HEK293 (cell line): ENCODE measurements around the gene COPG1.

ENCODE experiments used
- CTCF ChIA-PET: fragments of 350-600 bp; formaldehyde crosslinking; extraction: SDS; loops from one replicate; lab custom pipeline; 2021; ENCODE audit warnings: antibody characterized with exemption; lab: Yijun Ruan, JAX
- POLR2A ChIA-PET: fragments of 300-600 bp; formaldehyde crosslinking; extraction: SDS; loops from one replicate; lab custom pipeline; 2020; ENCODE audit warnings: antibody characterized with exemption, inconsistent platforms; lab: Yijun Ruan, JAX
- H3K27ac ChIP-seq: fragments of 200-500 bp; sonication (Bioruptor generic); 2 replicates; pipeline ENCODE4 v1.5.1; 2014; ENCODE audit warnings: low read depth, low read length, control low read depth, inconsistent platforms; ENCODE audit errors: extremely low read depth
- H3K36me3 ChIP-seq, 2 experiments: fragments of 200-500 bp in 1 of 2; sonication (Bioruptor generic) in 1 of 2; 1 replicate in 1 of 2; 2 replicates in 1 of 2; pipeline ENCODE4 v1.5.1; 2014 to 2017; ENCODE audit warnings: inconsistent platforms in 2 of 2, low read length in 2 of 2; ENCODE audit not compliant: control insufficient read depth in 2 of 2, insufficient read depth in 1 of 2
- H3K4me1 ChIP-seq: fragments of 200-500 bp; sonication (Bioruptor generic); 2 replicates; pipeline ENCODE4 v1.5.1; 2014; ENCODE audit warnings: mild to moderate bottlenecking, low read length, inconsistent platforms; ENCODE audit not compliant: control insufficient read depth, insufficient read depth
- H3K4me3 ChIP-seq: 2 replicates; pipeline ENCODE4 v1.5.1; 2011; ENCODE audit warnings: low read depth, mild to moderate bottlenecking, control low read depth, low read length, moderate library complexity
- H3K9me3 ChIP-seq: fragments of 200-500 bp; sonication (Bioruptor generic); 2 replicates; pipeline ENCODE4 v1.5.1; 2014; ENCODE audit warnings: low read depth, low read length, inconsistent platforms; ENCODE audit not compliant: control insufficient read depth, insufficient read depth
- FEZF1 ChIP-seq: fragments of 450-650 bp; formaldehyde crosslinking; IDR thresholded peaks from 2 replicates; pipeline ENCODE4 v1.5.1; 2016; ENCODE audit warnings: missing biosample characterization, missing genetic modification characterization
- OVOL3 ChIP-seq: fragments of 450-650 bp; formaldehyde crosslinking; IDR thresholded peaks from 2 replicates; pipeline ENCODE4 v1.5.1; 2016; ENCODE audit warnings: missing biosample characterization, missing genetic modification characterization
- PRDM10 ChIP-seq: fragments of 450-650 bp; formaldehyde crosslinking; IDR thresholded peaks from 2 replicates; pipeline ENCODE4 v1.5.1; 2016; ENCODE audit warnings: missing biosample characterization, missing genetic modification characterization
- PRDM6 ChIP-seq: fragments of 450-650 bp; formaldehyde crosslinking; IDR thresholded peaks from 2 replicates; pipeline ENCODE4 v1.5.1; 2017; ENCODE audit warnings: missing biosample characterization, missing genetic modification characterization
- REST ChIP-seq: fragments of 450-650 bp; formaldehyde crosslinking; IDR thresholded peaks from 2 replicates; pipeline ENCODE4 v1.5.1; 2016; ENCODE audit warnings: missing biosample characterization, missing genetic modification characterization
- SCRT1 ChIP-seq: fragments of 450-650 bp; formaldehyde crosslinking; IDR thresholded peaks from 2 replicates; pipeline ENCODE4 v1.5.1; 2016; ENCODE audit warnings: missing biosample characterization, missing genetic modification characterization, borderline replicate concordance
- ZBTB21 ChIP-seq: fragments of 450-650 bp; formaldehyde crosslinking; IDR thresholded peaks from 2 replicates; pipeline ENCODE4 v1.5.1; 2017; ENCODE audit warnings: missing biosample characterization, missing genetic modification characterization
- ZBTB49 ChIP-seq: fragments of 450-650 bp; formaldehyde crosslinking; IDR thresholded peaks from 2 replicates; pipeline ENCODE4 v1.5.1; 2016; ENCODE audit warnings: missing biosample characterization, missing genetic modification characterization, low read depth
- ZFP69B ChIP-seq: fragments of 450-650 bp; formaldehyde crosslinking; IDR thresholded peaks from 2 replicates; pipeline ENCODE4 v1.5.1; 2016; ENCODE audit warnings: missing biosample characterization, missing genetic modification characterization
- ZNF112 ChIP-seq: fragments of 450-650 bp; formaldehyde crosslinking; IDR thresholded peaks from 2 replicates; pipeline ENCODE4 v1.5.0; 2017; ENCODE audit warnings: missing biosample characterization, missing genetic modification characterization
- ZNF211 ChIP-seq: fragments of 450-650 bp; formaldehyde crosslinking; IDR thresholded peaks from 2 replicates; pipeline ENCODE4 v1.5.1; 2016; ENCODE audit warnings: low read depth, missing biosample characterization, missing genetic modification characterization
- ZNF239 ChIP-seq: fragments of 450-650 bp; formaldehyde crosslinking; IDR thresholded peaks from 2 replicates; pipeline ENCODE4 v1.5.1; 2016; ENCODE audit warnings: missing biosample characterization, missing genetic modification characterization
- ZNF274 ChIP-seq, 2 experiments: fragments of 200-500 bp in 1 of 2; fragments of 450-650 bp in 1 of 2; sonication (Bioruptor generic) in 1 of 2; formaldehyde crosslinking in 1 of 2; IDR thresholded peaks; 2 replicates each; pipeline versions ENCODE4 v1.5.1 to v1.6.1; 2014 to 2016; ENCODE audit warnings: borderline replicate concordance in 1 of 2, inconsistent platforms in 1 of 2, low read length in 1 of 2, missing biosample characterization in 1 of 2, missing genetic modification characterization in 1 of 2
- ZNF324 ChIP-seq: fragments of 450-650 bp; formaldehyde crosslinking; IDR thresholded peaks from 2 replicates; pipeline ENCODE4 v1.5.1; 2016; ENCODE audit warnings: missing biosample characterization, missing genetic modification characterization
- ZNF449 ChIP-seq: fragments of 450-650 bp; formaldehyde crosslinking; IDR thresholded peaks from 2 replicates; pipeline ENCODE4 v1.5.1; 2017; ENCODE audit warnings: missing biosample characterization, mild to moderate bottlenecking, missing genetic modification characterization, moderate library complexity
- ZNF501 ChIP-seq: fragments of 450-650 bp; formaldehyde crosslinking; IDR thresholded peaks from 2 replicates; pipeline ENCODE4 v1.5.1; 2016; ENCODE audit warnings: missing biosample characterization, missing genetic modification characterization
- ZNF623 ChIP-seq: fragments of 450-650 bp; formaldehyde crosslinking; IDR thresholded peaks from 2 replicates; pipeline ENCODE4 v1.5.1; 2016; ENCODE audit warnings: missing biosample characterization, missing genetic modification characterization
- ZNF677 ChIP-seq: fragments of 450-650 bp; IDR thresholded peaks from 2 replicates; pipeline ENCODE4 v1.5.0; 2018; ENCODE audit warnings: missing biosample characterization, mild to moderate bottlenecking, missing genetic modification characterization, moderate library complexity
- ZNF707 ChIP-seq: fragments of 450-650 bp; formaldehyde crosslinking; IDR thresholded peaks from 2 replicates; pipeline ENCODE4 v1.5.1; 2016; ENCODE audit warnings: missing biosample characterization, missing genetic modification characterization
- ZNF837 ChIP-seq: fragments of 450-650 bp; formaldehyde crosslinking; IDR thresholded peaks from 2 replicates; pipeline ENCODE4 v1.5.1; 2016; ENCODE audit warnings: missing biosample characterization, missing genetic modification characterization

Gene COPG1

GRCh38 chr3:129205109-129205832 is 44.1 kb upstream of the COPG1 start:
- no peaks in the 10 kb centered on the region for H3K4me1 ChIP-seq
- ChIA-PET CTCF (no interaction called here), POLR2A (no interaction called here)
- no peaks in the 10 kb centered on the region for H3K9me3 ChIP-seq
- H3K4me3 ChIP-seq = no peak overlapping the region
- H3K27ac ChIP-seq = no peak overlapping the region
- no peaks in the 10 kb centered on the region for H3K36me3 ChIP-seq
- TF ChIP-seq ZNF449 (tag by site-specific recombination) = no peak
- TF ChIP-seq ZNF837 (tag by site-specific recombination) = no peak
- TF ChIP-seq ZNF501 = no peak
- TF ChIP-seq ZBTB21 = no peak
- no peak for TF ChIP-seq ZNF324 (tag by site-specific recombination)
- no peak for TF ChIP-seq PRDM6 (tag by site-specific recombination)
- no peak for TF ChIP-seq ZNF239
- no peak for TF ChIP-seq ZNF112 (tag by site-specific recombination)
- no peak for TF ChIP-seq ZNF274 (IDR thresholded peaks at IDR 0.05; ENCODE audit: low read length)
- no peak for TF ChIP-seq ZNF274 (tag by site-specific recombination; IDR thresholded peaks at IDR 0.05; ENCODE audit: borderline replicate concordance)
- TF ChIP-seq ZBTB49 (tag by site-specific recombination) = no peak
- TF ChIP-seq ZNF677 = no peak
- TF ChIP-seq SCRT1 (tag by site-specific recombination) = no peak
- no peak for TF ChIP-seq PRDM10 (tag by site-specific recombination)
- no peak for TF ChIP-seq ZNF707 (tag by site-specific recombination)
- no peak for TF ChIP-seq FEZF1
- TF ChIP-seq ZFP69B (tag by site-specific recombination) = no peak
- no peak for TF ChIP-seq ZNF211 (tag by site-specific recombination)
- TF ChIP-seq OVOL3 = no peak
- no peak for TF ChIP-seq ZNF623 (tag by site-specific recombination)
- TF ChIP-seq REST (tag by site-specific recombination) = no peak
